ENCODE results near the gene EDN2. TPM values are rescaled to one million over a fixed set of nuclear protein-coding genes. Genes with fewer than 3 reads are reported as not detected.

EDN2 gene
- total and polyA plus RNA-seq, 2 of the 8 experiments (the other 6 are each of a cell fraction or from before 2014, with no cell fraction given), result 0.32 to 0.39 TPM

GRCh38 chr1:41502912-41503311 lies 18.4 kb upstream of the EDN2 start:
- 84% methylated on average over 5 of the region's 5 CpGs; no CpG with 5 or more reads in 1 of the 2 experiments for WGBS, 2 experiments (ENCODE audit: extremely low coverage in 1 of 2, insufficient coverage in 1 of 2, insufficient read length in 1 of 2, insufficient replicate concordance in 2 of 2, low coverage in 1 of 2, low lambda C conversion rate in 2 of 2, missing lambda C conversion rate in 1 of 2)
- DNase-seq (ENCODE audit: low read depth in 1 of 2, low spot score in 2 of 2) (no peak), FAIRE-seq (no peak)
- no peak overlapping the region for H3K4me3 ChIP-seq (ENCODE audit: extremely low read depth in 1 of 4, insufficient read depth in 2 of 4, low read depth in 3 of 4, low read length in 4 of 4)
- no peak overlapping the region for H3K4ac ChIP-seq (replicated peaks; ENCODE audit: insufficient read length, low read depth, low read length)
- H3K27me3 ChIP-seq (replicated peaks in 1 of 4; ENCODE audit: control insufficient read depth in 3 of 4, extremely low read depth in 1 of 4, insufficient read depth in 3 of 4, low read length in 3 of 4), result peaks cover 0 to 3% (median 0%) of the 10 kb centered on the region in 4 experiments; a peak in 1 of 7 replicates
- H4K20me1 ChIP-seq (replicated peaks in 1 of 2; ENCODE audit: control insufficient read depth in 1 of 2, insufficient read depth in 2 of 2, low read length in 2 of 2), result no peaks in the 10 kb centered on the region
- no peak overlapping the region for H4K8ac ChIP-seq (ENCODE audit: extremely low read depth, insufficient read depth, low read length)
- H3K18ac ChIP-seq (ENCODE audit: extremely low read depth, low read length), result no peak overlapping the region
- H2BK15ac ChIP-seq (ENCODE audit: low read length), result no peak overlapping the region
- no peak overlapping the region for H4K5ac ChIP-seq (ENCODE audit: insufficient read length, low read depth, low read length)
- H2AFZ ChIP-seq (ENCODE audit: low read length), result no peak overlapping the region
- H3K9me3 ChIP-seq (ENCODE audit: insufficient read depth in 2 of 2, low read depth in 1 of 2, low read length in 1 of 2), result no peaks in the 10 kb centered on the region
- no peaks in the 10 kb centered on the region for H3K79me1 ChIP-seq (ENCODE audit: low read depth, low read length)
- H2BK120ac ChIP-seq (replicated peaks; ENCODE audit: low read depth, low read length), result no peak overlapping the region
- H3K23ac ChIP-seq (ENCODE audit: insufficient read length), result no peak overlapping the region
- no peak overlapping the region for H3K56ac ChIP-seq (replicated peaks; ENCODE audit: insufficient read length, low read depth, low read length)
- H3K79me2 ChIP-seq (ENCODE audit: control insufficient read depth in 1 of 2, insufficient read depth in 2 of 2, low read length in 2 of 2), result no peaks in the 10 kb centered on the region
- no peak overlapping the region for H2AK5ac ChIP-seq (ENCODE audit: low read depth, low read length)
- no peak overlapping the region for H3K14ac ChIP-seq (ENCODE audit: insufficient read length)
- H3K9ac ChIP-seq (replicated peaks in 1 of 4; ENCODE audit: extremely low read depth in 1 of 4, low read depth in 3 of 4, low read length in 3 of 4), result no peak overlapping the region
- H3K23me2 ChIP-seq (ENCODE audit: low read depth, low read length), result 0 out of 2 replicates have a peak, but pooled peaks cover 2% of the 10 kb centered on the region
- no peak overlapping the region for H2BK5ac ChIP-seq (ENCODE audit: low read depth, low read length)
- no peak overlapping the region for H2BK12ac ChIP-seq (ENCODE audit: low read depth, low read length)
- no peak overlapping the region for H3K4me2 ChIP-seq (ENCODE audit: insufficient read depth in 1 of 2, low read depth in 2 of 2, low read length in 2 of 2)
- CTCF ChIA-PET (ENCODE audit: partially characterized antibody), result interaction anchor here (0.7 to 7.5 kb wide), 5 partner anchors 9 to 19 kb away, joined by 3 to 85 read pairs (median 4); partner anchors contain the start of gene EDN2
- H2BK20ac ChIP-seq (ENCODE audit: low read length), result no peak overlapping the region
- H3K27ac ChIP-seq (ENCODE audit: low read depth, low read length), result no peak overlapping the region
- H4K91ac ChIP-seq (replicated peaks; ENCODE audit: insufficient read length, low read length), result no peak overlapping the region
- H3K36me3 ChIP-seq (ENCODE audit: control insufficient read depth in 2 of 4, insufficient read depth in 4 of 4, low read length in 3 of 4), result no peaks in the 10 kb centered on the region; a peak in 1 of 8 replicates
- POLR2A ChIA-PET (ENCODE audit: partially characterized antibody), result interaction anchor here (1.7 to 1.9 kb wide), 2 partner anchors 10 to 15 kb away, joined by 5 to 6 read pairs; no protein-coding TSS in a partner anchor
- peaks cover 0 to 4% (median 0%) of the 10 kb centered on the region in 4 experiments; a peak in 2 of 7 replicates for H3K4me1 ChIP-seq (replicated peaks in 1 of 4; ENCODE audit: control insufficient read depth in 3 of 4, insufficient read depth in 4 of 4, low read length in 3 of 4)
- TF ChIP-seq JUN (IDR thresholded peaks at IDR 0.05; ENCODE audit: low read depth, low read length) (no peak), SIRT6 (IDR thresholded peaks at IDR 0.05; ENCODE audit: low read length) (no peak), KDM5A (IDR thresholded peaks at IDR 0.05; ENCODE audit: low read length) (no peak), BCL11A (IDR thresholded peaks at IDR 0.05; ENCODE audit: low read depth in 2 of 2, low read length in 2 of 2) (no peak), CTCF (IDR thresholded peaks at IDR 0.05; ENCODE audit: control extremely low read depth in 1 of 3, insufficient read depth in 1 of 3, low read depth in 1 of 3, low read length in 3 of 3) (no peak), ATF3 (IDR thresholded peaks at IDR 0.05; ENCODE audit: insufficient read depth, low read depth, low read length) (no peak), NRF1 (IDR thresholded peaks at IDR 0.05; ENCODE audit: low read depth, low read length) (no peak), SIX5 (IDR thresholded peaks at IDR 0.05; ENCODE audit: low read depth, low read length) (no peak), SAP30 (IDR thresholded peaks at IDR 0.05; ENCODE audit: insufficient read depth, insufficient replicate concordance, low read length) (no peak), HDAC2 (IDR thresholded peaks at IDR 0.05; ENCODE audit: borderline replicate concordance in 1 of 2, low read depth in 2 of 2, low read length in 2 of 2) (no peak), SP2 (IDR thresholded peaks at IDR 0.05; ENCODE audit: low read length) (no peak)
